ENCODE results near the gene KRTAP23-1. TPM values are rescaled to one million over a fixed set of nuclear protein-coding genes. Genes with fewer than 3 reads are reported as not detected.

Gene KRTAP23-1
- polyA plus RNA-seq, 1 of the 3 experiments (the other 2 are of a cell fraction), result not detected

- ChIA-PET CTCF (interaction anchor here (1.0 kb wide), 1 partner anchor 95 kb away, joined by 3 read pairs; no protein-coding TSS in a partner anchor), POLR2A (no interaction called here)
- Histone ChIP-seq H3K27me3 (ENCODE audit: insufficient read depth) (0 out of 2 replicates have a peak, but pooled peaks cover under 1% of the 10 kb centered on the region), H3K79me2 (ENCODE audit: insufficient read depth) (no peaks in the 10 kb centered on the region), H3K9me3 (no peaks in the 10 kb centered on the region), H3F3A (replicated peaks; ENCODE audit: insufficient read depth) (no peaks in the 10 kb centered on the region), H3K4me2 (no peak overlapping the region), H3K4me3 (ENCODE audit: low read depth in 2 of 2, low read length in 1 of 2) (no peak overlapping the region), H3K4me1 (ENCODE audit: control insufficient read depth in 1 of 2, insufficient read depth in 2 of 2, low read depth in 1 of 2, low read length in 1 of 2) (no peaks in the 10 kb centered on the region), H3K9ac (no peak overlapping the region), H4K20me1 (ENCODE audit: insufficient read depth) (no peaks in the 10 kb centered on the region), H2AFZ (ENCODE audit: low read depth) (no peak overlapping the region), H3K36me3 (replicated peaks in 1 of 2; ENCODE audit: control insufficient read depth in 1 of 2, insufficient read depth in 2 of 2, low read length in 1 of 2) (no peaks in the 10 kb centered on the region), H3K9me2 (no peaks in the 10 kb centered on the region), H3K27ac (ENCODE audit: low read depth in 2 of 2, low read length in 1 of 2) (no peak overlapping the region)
- 26% methylated on average over 4 of the region's 4 CpGs for WGBS (ENCODE audit: low lambda C conversion rate)
- TF ChIP-seq EP300 (IDR thresholded peaks at IDR 0.05; ENCODE audit: borderline replicate concordance in 1 of 2, low read depth in 1 of 2, low read length in 1 of 2) (no peak), MXI1 (IDR thresholded peaks at IDR 0.05; ENCODE audit: low read depth, low read length) (no peak), JUND (IDR thresholded peaks at IDR 0.05) (no peak), ELF1 (IDR thresholded peaks at IDR 0.05) (no peak), IRF3 (IDR thresholded peaks at IDR 0.05; ENCODE audit: low read depth, low read length) (no peak), RFX5 (IDR thresholded peaks at IDR 0.05; ENCODE audit: low read length) (no peak), USF1 (IDR thresholded peaks at IDR 0.05; ENCODE audit: borderline replicate concordance, low read depth) (no peak), MAX (IDR thresholded peaks at IDR 0.05; ENCODE audit: low read depth) (no peak), EZH2phosphoT487 (IDR thresholded peaks at IDR 0.05; ENCODE audit: borderline replicate concordance, low read depth) (no peak), REST (IDR thresholded peaks at IDR 0.05; ENCODE audit: low read depth, low read length) (no peak)
- DNase-seq, result no peak
Observed at GRCh38 chr21:30338717-30339116, 9.7 kb downstream of the KRTAP23-1 start.

- Histone ChIP-seq H3F3A (replicated peaks; ENCODE audit: insufficient read depth) (no peaks in the 10 kb centered on the region), H3K79me2 (ENCODE audit: insufficient read depth) (no peaks in the 10 kb centered on the region), H3K4me1 (ENCODE audit: control insufficient read depth in 1 of 2, insufficient read depth in 2 of 2, low read depth in 1 of 2, low read length in 1 of 2) (no peaks in the 10 kb centered on the region), H3K9ac (no peak overlapping the region), H3K27ac (ENCODE audit: low read depth in 2 of 2, low read length in 1 of 2) (no peak overlapping the region), H3K36me3 (replicated peaks in 1 of 2; ENCODE audit: control insufficient read depth in 1 of 2, insufficient read depth in 2 of 2, low read length in 1 of 2) (no peaks in the 10 kb centered on the region), H3K4me2 (no peak overlapping the region), H2AFZ (ENCODE audit: low read depth) (no peak overlapping the region), H3K4me3 (ENCODE audit: low read depth in 2 of 2, low read length in 1 of 2) (no peak overlapping the region), H4K20me1 (ENCODE audit: insufficient read depth) (no peaks in the 10 kb centered on the region), H3K9me2 (no peaks in the 10 kb centered on the region), H3K27me3 (ENCODE audit: insufficient read depth) (no peaks in the 10 kb centered on the region), H3K9me3 (no peaks in the 10 kb centered on the region)
- DNase-seq, result no peak
- POLR2A ChIA-PET, result no interaction called here
- no peak for TF ChIP-seq JUND (IDR thresholded peaks at IDR 0.05)
- TF ChIP-seq MXI1 (IDR thresholded peaks at IDR 0.05; ENCODE audit: low read depth, low read length), result no peak
- TF ChIP-seq FOSL2 (IDR thresholded peaks at IDR 0.05; ENCODE audit: borderline replicate concordance, low read depth), result no peak
- CTCF ChIA-PET, result interaction anchor here (1.1 kb wide), 1 partner anchor 748 kb away, joined by 4 read pairs; no protein-coding TSS in a partner anchor
Observed at GRCh38 chr21:30337772-30338171, 10.6 kb downstream of the KRTAP23-1 start.

Measured in SK-N-SH (cell line).